ENCODE measurements around the gene ALG14.

- TF ChIP-seq CTCF (IDR thresholded peaks at IDR 0.05; ENCODE audit: low read depth, low read length, missing input control) = no peak
- TF ChIP-seq TAF1 (conservative IDR thresholded peaks at IDR 0.05) = no peak
- no peak for TF ChIP-seq SP1 (IDR thresholded peaks at IDR 0.05)
- no peak for TF ChIP-seq RAD21 (IDR thresholded peaks at IDR 0.05)
- TF ChIP-seq RXRA (IDR thresholded peaks at IDR 0.05) = no peak
- TF ChIP-seq YY1 (IDR thresholded peaks at IDR 0.05) = no peak
- no peak for TF ChIP-seq GABPA (IDR thresholded peaks at IDR 0.05 in 1 of 2, conservative IDR thresholded peaks at IDR 0.05 in 1 of 2)
- TF ChIP-seq, protein P1, sequence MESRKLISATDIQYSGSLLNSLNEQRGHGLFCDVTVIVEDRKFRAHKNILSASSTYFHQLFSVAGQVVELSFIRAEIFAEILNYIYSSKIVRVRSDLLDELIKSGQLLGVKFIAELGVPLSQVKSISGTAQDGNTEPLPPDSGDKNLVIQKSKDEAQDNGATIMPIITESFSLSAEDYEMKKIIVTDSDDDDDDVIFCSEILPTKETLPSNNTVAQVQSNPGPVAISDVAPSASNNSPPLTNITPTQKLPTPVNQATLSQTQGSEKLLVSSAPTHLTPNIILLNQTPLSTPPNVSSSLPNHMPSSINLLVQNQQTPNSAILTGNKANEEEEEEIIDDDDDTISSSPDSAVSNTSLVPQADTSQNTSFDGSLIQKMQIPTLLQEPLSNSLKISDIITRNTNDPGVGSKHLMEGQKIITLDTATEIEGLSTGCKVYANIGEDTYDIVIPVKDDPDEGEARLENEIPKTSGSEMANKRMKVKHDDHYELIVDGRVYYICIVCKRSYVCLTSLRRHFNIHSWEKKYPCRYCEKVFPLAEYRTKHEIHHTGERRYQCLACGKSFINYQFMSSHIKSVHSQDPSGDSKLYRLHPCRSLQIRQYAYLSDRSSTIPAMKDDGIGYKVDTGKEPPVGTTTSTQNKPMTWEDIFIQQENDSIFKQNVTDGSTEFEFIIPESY (IDR thresholded peaks at IDR 0.05) = no peak
- TF ChIP-seq REST (IDR thresholded peaks at IDR 0.05) = no peak
- TF ChIP-seq, protein P2, sequence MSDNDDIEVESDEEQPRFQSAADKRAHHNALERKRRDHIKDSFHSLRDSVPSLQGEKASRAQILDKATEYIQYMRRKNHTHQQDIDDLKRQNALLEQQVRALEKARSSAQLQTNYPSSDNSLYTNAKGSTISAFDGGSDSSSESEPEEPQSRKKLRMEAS (IDR thresholded peaks at IDR 0.05) = no peak
- no peak for TF ChIP-seq JUND (IDR thresholded peaks at IDR 0.05)
These were observed 110.8 kb downstream of the ALG14 start for GRCh38 chr1:94961988-94962387.
